Kidney (tissue), 14 donors: Measurements from ENCODE around the gene FRYL. TPM values are rescaled to one million over a fixed set of nuclear protein-coding genes. Genes with fewer than 3 reads are reported as not detected.
A peak's percentile ranks its signal among the peaks of the same experiment; 100 is the strongest.

Source experiments
- DNase-seq, 5 donors: peaks; one replicate each; pipeline ENCODE4 v3.0.0-alpha.2; 2013 to 2020
- FAIRE-seq: peaks from 2 replicates; lab custom pipeline; 2012; peaks lifted over from hg19 to GRCh38; lab: Jason Lieb, UNC
- H3K27ac ChIP-seq, 2 donors: one replicate each; pipeline ENCODE4 v1.7.0; 2013; ENCODE audit warnings: low read depth in 2 of 2, low read length in 2 of 2, inconsistent platforms in 1 of 2
- H3K27me3 ChIP-seq: one replicate; pipeline ENCODE4 v1.7.1; 2013; ENCODE audit warnings: low read length, inconsistent platforms; ENCODE audit not compliant: control insufficient read depth, insufficient read depth
- H3K36me3 ChIP-seq, 3 donors: one replicate each; pipeline versions ENCODE4 v1.7.0 to v1.7.1; 2013; ENCODE audit warnings: low read length in 3 of 3, control low read depth in 1 of 3, inconsistent platforms in 1 of 3; ENCODE audit not compliant: insufficient read depth in 3 of 3, control insufficient read depth in 2 of 3
- H3K4me1 ChIP-seq, 3 donors: one replicate each; pipeline versions ENCODE4 v1.7.0 to v1.7.1; 2013; ENCODE audit warnings: low read length in 3 of 3, inconsistent platforms in 1 of 3, low read depth in 1 of 3; ENCODE audit not compliant: control insufficient read depth in 2 of 3, insufficient read depth in 2 of 3
- H3K4me3 ChIP-seq, 3 donors: one replicate each; pipeline versions ENCODE4 v1.7.0 to v1.8.1; 2013; ENCODE audit warnings: low read length in 3 of 3, control low read depth in 1 of 3, inconsistent platforms in 1 of 3
- H3K9ac ChIP-seq, 3 donors: one replicate each; pipeline versions ENCODE4 v1.7.0 to v1.7.1; 2013; ENCODE audit warnings: low read length in 3 of 3, control low read depth in 1 of 3, inconsistent platforms in 1 of 3
- H3K9me3 ChIP-seq, 3 donors: one replicate each; pipeline versions ENCODE4 v1.7.0 to v1.7.1; 2013; ENCODE audit warnings: low read length in 3 of 3, control low read depth in 1 of 3, inconsistent platforms in 1 of 3; ENCODE audit not compliant: control insufficient read depth in 2 of 3, insufficient read depth in 1 of 3
- CTCF ChIP-seq: IDR thresholded peaks from 3 replicates; pipeline ENCODE4 v1.5.1; 2012; ENCODE audit warnings: mild to moderate bottlenecking, moderate library complexity, borderline replicate concordance; ENCODE audit not compliant: insufficient read depth; ENCODE audit errors: extremely low read depth
- intact Hi-C: fragments of 100-400 bp; cut with DNase I; formaldehyde crosslinking; loops from one replicate; pipeline ENCODE4 v1.11.1; 2022
- polyA plus RNA-seq: library from polyadenylated mRNA; stranded (reverse); fragments of 350-450 nt; fragmentation: Illumina TruSeq; extraction: RNeasy Lipid Tissue Mini Kit (QIAGEN cat#74804); gene quantifications from one replicate; pipeline ENCODE4 v1.2.3, GENCODE V29; 2014; ENCODE audit warnings: low read depth, low replicate concordance; ENCODE audit not compliant: insufficient read depth
- total RNA-seq: library from RNA; stranded (reverse); fragmentation: NEBNext Ultra II Directional; extraction: Animal tissue kit (Norgen Biotek cat#: 25700); gene quantifications from one replicate; pipeline ENCODE4 v1.2.1, GENCODE V29; 2021
- donor health status: control.
- donor health status: control.
- donor health status: control.
- donor health status: control.
- donor health status: control.
- donor health status: DM: yes; HTN: yes; CAD: no.
- donor health status: Normal renal cell carcinoma (clear cell type).

Gene FRYL
- total and polyA plus RNA-seq, 2 donors from 2014 or later: 11.6 to 78.9 TPM

GRCh38 chr4:48635980-48636379 is 144.1 kb downstream of the FRYL start:
- no peaks in the 10 kb centered on the region for H3K36me3 ChIP-seq
- H3K9me3 ChIP-seq: no peaks in the 10 kb centered on the region
- H3K4me3 ChIP-seq: no peak overlapping the region
- DNase-seq (no peak), FAIRE-seq (peak; percentile 62)
- H3K9ac ChIP-seq: no peak overlapping the region
- TF ChIP-seq CTCF: no peak
- H3K4me1 ChIP-seq: peaks cover 0 to 4% (median 0%) of the 10 kb centered on the region in 3 donors
- H3K27me3 ChIP-seq: no peaks in the 10 kb centered on the region
- intact Hi-C loops: no loop called here
- H3K27ac ChIP-seq: no peak overlapping the region

- H3K36me3 ChIP-seq: no peaks in the 10 kb centered on the region
- no peak overlapping the region for H3K9ac ChIP-seq
- no peaks in the 10 kb centered on the region for H3K9me3 ChIP-seq
- no peaks in the 10 kb centered on the region for H3K27me3 ChIP-seq
- DNase-seq (no peak), FAIRE-seq (no peak)
- H3K4me1 ChIP-seq: peaks cover 0 to 4% (median 0%) of the 10 kb centered on the region in 3 donors
- intact Hi-C loops: no loop called here
- no peak overlapping the region for H3K27ac ChIP-seq
- TF ChIP-seq CTCF: no peak
- no peak overlapping the region for H3K4me3 ChIP-seq
Observed at GRCh38 chr4:48635310-48635709, 144.8 kb downstream of the FRYL start.

- Histone ChIP-seq H3K27me3 (no peaks in the 10 kb centered on the region), H3K36me3 (no peaks in the 10 kb centered on the region), H3K9ac (no peak overlapping the region), H3K9me3 (no peaks in the 10 kb centered on the region), H3K27ac (no peak overlapping the region), H3K4me1 (peaks cover 0 to 4% (median 0%) of the 10 kb centered on the region in 3 donors), H3K4me3 (no peak overlapping the region)
- DNase-seq (no peak), FAIRE-seq (no peak)
- intact Hi-C loops: no loop called here
- no peak for TF ChIP-seq CTCF
Observed at GRCh38 chr4:48634688-48635308, 145.3 kb downstream of the FRYL start.

- TF ChIP-seq CTCF: no peak
- Histone ChIP-seq H3K27me3 (no peaks in the 10 kb centered on the region), H3K4me1 (peaks cover 0 to 4% (median 0%) of the 10 kb centered on the region in 3 donors), H3K27ac (no peak overlapping the region), H3K9ac (no peak overlapping the region), H3K36me3 (no peaks in the 10 kb centered on the region), H3K9me3 (no peaks in the 10 kb centered on the region), H3K4me3 (no peak overlapping the region)
- intact Hi-C loops: no loop called here
- DNase-seq (no peak), FAIRE-seq (no peak)
Observed at GRCh38 chr4:48633657-48634056, 146.4 kb downstream of the FRYL start.
